GM18909 (cell line): ENCODE data around the gene DYSF.

Experiments used
- ATAC-seq: cut with Tn5 transposase; IDR thresholded peaks from one replicate; pipeline ENCODE4 v1.9.1; 2021; ENCODE audit warnings: mild to moderate bottlenecking; ENCODE audit not compliant: unreplicated experiment, poor library complexity

DYSF gene

GRCh38 chr2:71712158-71712818 lies 258.9 kb downstream of the DYSF start:
- no peak for ATAC-seq

GRCh38 chr2:71713581-71714580 lies 260.5 kb downstream of the DYSF start:
- ATAC-seq, result no peak

GRCh38 chr2:71714601-71715240 lies 261.4 kb downstream of the DYSF start:
- ATAC-seq, result no peak

GRCh38 chr2:71715241-71715750 lies 261.9 kb downstream of the DYSF start:
- no peak for ATAC-seq

- no peak for ATAC-seq
These were observed 262.8 kb downstream of the DYSF start for GRCh38 chr2:71715951-71716696.

GRCh38 chr2:71716697-71717624 lies 263.6 kb downstream of the DYSF start:
- no peak for ATAC-seq

GRCh38 chr2:71718686-71719085 lies 265.3 kb downstream of the DYSF start:
- ATAC-seq, result no peak

GRCh38 chr2:71719520-71720282 lies 266.3 kb downstream of the DYSF start:
- no peak for ATAC-seq

- ATAC-seq, result no peak
These were observed 266.9 kb downstream of the DYSF start for GRCh38 chr2:71720283-71720560.

GRCh38 chr2:71720596-71721361 lies 267.4 kb downstream of the DYSF start:
- ATAC-seq, result no peak

GRCh38 chr2:71721362-71721665 lies 268.0 kb downstream of the DYSF start:
- no peak for ATAC-seq

GRCh38 chr2:71721669-71722068 lies 268.3 kb downstream of the DYSF start:
- no peak for ATAC-seq

- no peak for ATAC-seq
These were observed 268.9 kb downstream of the DYSF start for GRCh38 chr2:71722286-71722685.

GRCh38 chr2:71724793-71725192 lies 271.4 kb downstream of the DYSF start:
- no peak for ATAC-seq

GRCh38 chr2:71725836-71726235 lies 272.5 kb downstream of the DYSF start:
- ATAC-seq, result no peak

GRCh38 chr2:71727562-71727961 lies 274.2 kb downstream of the DYSF start:
- ATAC-seq, result no peak

- ATAC-seq, result no peak
These were observed 274.7 kb downstream of the DYSF start for GRCh38 chr2:71728036-71728435.

- no peak for ATAC-seq
These were observed 277.5 kb downstream of the DYSF start for GRCh38 chr2:71730785-71731383.
